Skeletal muscle satellite cell (primary cell): ENCODE measurements around the gene PPP1R1A. TPM values are rescaled to one million over a fixed set of nuclear protein-coding genes. Genes with fewer than 3 reads are reported as not detected.

ENCODE experiments used
- H3K27me3 ChIP-seq: 2 replicates; pipeline ENCODE4 v1.7.0; 2013; ENCODE audit warnings: low read length; ENCODE audit not compliant: control insufficient read depth, insufficient read depth
- H3K36me3 ChIP-seq: 2 replicates; pipeline ENCODE4 v1.7.0; 2013; ENCODE audit warnings: mild to moderate bottlenecking, control low read depth, low read length; ENCODE audit not compliant: insufficient read depth
- H3K4me1 ChIP-seq: 2 replicates; pipeline ENCODE4 v1.7.0; 2013; ENCODE audit warnings: low read length; ENCODE audit not compliant: control insufficient read depth, insufficient read depth
- H3K4me2 ChIP-seq: 2 replicates; pipeline ENCODE4 v1.7.0; 2013; ENCODE audit warnings: mild to moderate bottlenecking, low read length
- H3K4me3 ChIP-seq: 2 replicates; pipeline ENCODE4 v1.7.0; 2013; ENCODE audit warnings: low read length
- H3K9ac ChIP-seq: 2 replicates; pipeline ENCODE4 v1.7.0; 2013; ENCODE audit warnings: mild to moderate bottlenecking, low read depth, low read length, moderate library complexity
- H3K9me3 ChIP-seq: replicated peaks from 2 replicates; pipeline ENCODE4 v1.7.0; 2013; ENCODE audit warnings: mild to moderate bottlenecking, control low read depth, low read length
- total RNA-seq: library from RNA; depleted of rRNA; stranded (reverse); fragments of >200 nt; gene quantifications from 2 replicates; pipeline ENCODE4 v1.2.3, GENCODE V29; 2012; rRNA removed

PPP1R1A gene, protein sequence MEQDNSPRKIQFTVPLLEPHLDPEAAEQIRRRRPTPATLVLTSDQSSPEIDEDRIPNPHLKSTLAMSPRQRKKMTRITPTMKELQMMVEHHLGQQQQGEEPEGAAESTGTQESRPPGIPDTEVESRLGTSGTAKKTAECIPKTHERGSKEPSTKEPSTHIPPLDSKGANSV
- not detected in 2 replicates for total RNA-seq

DNA sequence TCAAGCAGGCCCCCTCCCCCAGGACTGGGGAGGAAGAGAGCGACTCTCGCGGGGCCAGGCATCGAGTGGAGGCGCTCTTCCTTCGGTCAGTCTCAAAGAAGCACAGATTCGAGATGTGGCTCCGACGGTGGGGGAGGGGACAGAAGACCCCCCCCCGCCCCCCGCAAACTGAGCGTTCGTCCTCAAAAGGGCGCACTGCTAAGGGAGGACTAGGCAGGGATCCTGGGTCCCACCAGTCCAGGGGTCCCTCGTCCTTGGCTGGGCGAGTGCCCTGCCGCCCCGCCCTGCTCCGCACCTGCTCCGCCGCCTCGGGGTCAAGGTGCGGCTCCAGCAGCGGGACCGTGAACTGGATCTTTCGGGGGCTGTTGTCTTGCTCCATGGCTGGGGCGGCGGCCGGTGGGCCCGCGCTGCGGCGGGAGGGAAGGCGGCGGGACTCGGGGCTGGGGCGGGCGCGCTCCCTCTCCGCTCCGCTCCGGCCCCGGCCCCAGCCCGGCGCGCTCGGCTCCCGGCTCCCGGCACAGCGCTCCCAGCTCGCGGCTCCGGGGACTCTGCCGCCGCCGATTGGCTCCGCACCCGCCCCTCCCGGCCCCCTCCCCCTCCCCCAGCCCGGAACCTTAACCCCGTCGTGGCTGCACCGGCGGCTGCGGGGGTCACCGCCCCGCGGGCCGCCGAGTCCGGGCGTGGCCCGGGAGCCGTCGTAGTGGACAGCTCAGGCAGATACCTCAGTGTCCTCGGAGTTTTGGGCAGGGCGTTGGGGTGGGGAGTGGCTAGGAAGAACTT is at the start of gene PPP1R1A:
Gene PPP1R1A (minus strand): TSS at position 550 of the 780 bp plus-strand sequence. CDS start 171 bp downstream, at position 379.
- no peak within 1 kb of the TSS for H3K4me2 ChIP-seq
- H3K9me3 ChIP-seq: no peaks in the 10 kb centered on the region
- no peaks in the 10 kb centered on the region for H3K4me1 ChIP-seq
- no peak within 1 kb of the TSS for H3K4me3 ChIP-seq
- H3K36me3 ChIP-seq: no peaks in the 10 kb centered on the region
- peaks cover 82% of the 10 kb centered on the region for H3K27me3 ChIP-seq
- no peak within 1 kb of the TSS for H3K9ac ChIP-seq

DNA sequence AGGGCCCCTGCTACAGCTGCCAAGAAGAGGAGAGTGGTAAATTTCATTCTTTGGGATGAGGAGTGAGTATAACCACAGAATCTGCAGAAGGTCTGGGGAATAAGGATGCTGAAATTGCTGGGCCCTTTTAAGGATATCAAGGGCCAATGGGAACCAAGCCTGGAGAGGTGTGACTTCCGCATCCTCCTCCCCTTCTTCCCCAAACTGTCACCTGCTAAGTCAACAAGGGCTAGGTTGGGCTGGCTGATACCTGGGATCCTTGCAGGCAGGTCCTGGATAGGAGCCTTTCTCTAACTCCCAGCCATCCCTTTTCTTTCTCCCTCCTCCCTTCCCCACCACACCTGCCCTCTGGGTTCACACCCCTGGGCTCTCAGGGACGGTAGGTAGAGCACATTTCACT is 46.3 kb upstream of the PPP1R1A start, which contains the start of gene LACRT:
Gene LACRT (minus strand): TSS at position 101 of the 400 bp plus-strand sequence. CDS start 54 bp downstream, at position 47.
- Histone ChIP-seq H3K4me1 (no peaks in the 10 kb centered on the region), H3K4me2 (no peak within 1 kb of the TSS), H3K9ac (no peak within 1 kb of the TSS), H3K27me3 (peaks cover 16% of the 10 kb centered on the region), H3K4me3 (no peak within 1 kb of the TSS), H3K9me3 (no peaks in the 10 kb centered on the region), H3K36me3 (no peaks in the 10 kb centered on the region)

DNA sequence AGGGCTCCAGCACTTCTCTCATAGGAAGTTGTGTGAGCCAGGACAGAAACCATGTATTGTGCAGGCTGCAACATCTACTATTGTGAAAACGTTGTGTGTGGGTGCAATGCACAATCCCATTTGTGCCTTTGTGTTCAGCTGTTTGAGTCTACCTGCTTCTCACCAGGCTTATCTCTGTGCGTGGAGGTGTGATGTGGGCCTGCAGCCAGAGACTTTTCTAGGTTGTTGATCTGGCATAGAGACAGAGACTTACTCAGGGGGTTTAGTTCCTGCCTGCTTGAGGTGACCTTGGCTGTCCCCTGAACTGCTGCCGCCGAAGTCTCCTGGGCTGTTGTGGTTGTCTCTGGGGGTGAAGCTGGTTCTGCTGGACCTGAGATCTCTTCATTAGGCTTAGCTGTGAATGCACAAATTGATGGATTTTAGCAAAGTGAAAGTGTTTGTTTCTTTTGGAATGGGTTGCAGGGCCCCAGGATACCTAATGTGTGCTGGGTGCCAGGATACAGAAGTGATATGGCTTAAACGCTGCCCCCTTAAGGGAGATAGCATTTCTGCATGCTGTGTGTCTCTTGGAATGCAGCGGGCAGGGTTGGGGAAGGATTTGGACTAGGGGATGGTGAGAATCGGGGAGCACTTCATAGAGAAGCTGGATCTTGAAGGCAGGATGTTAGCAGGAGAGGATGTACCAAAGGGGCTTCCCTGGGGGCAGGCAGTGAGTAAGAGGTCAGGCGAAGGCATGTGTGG is 43.7 kb upstream of the PPP1R1A start:
- Histone ChIP-seq H3K36me3 (no peaks in the 10 kb centered on the region), H3K9ac (no peak overlapping the region), H3K27me3 (peaks cover 17% of the 10 kb centered on the region), H3K9me3 (no peaks in the 10 kb centered on the region), H3K4me1 (no peaks in the 10 kb centered on the region), H3K4me2 (no peak overlapping the region), H3K4me3 (no peak overlapping the region)

DNA sequence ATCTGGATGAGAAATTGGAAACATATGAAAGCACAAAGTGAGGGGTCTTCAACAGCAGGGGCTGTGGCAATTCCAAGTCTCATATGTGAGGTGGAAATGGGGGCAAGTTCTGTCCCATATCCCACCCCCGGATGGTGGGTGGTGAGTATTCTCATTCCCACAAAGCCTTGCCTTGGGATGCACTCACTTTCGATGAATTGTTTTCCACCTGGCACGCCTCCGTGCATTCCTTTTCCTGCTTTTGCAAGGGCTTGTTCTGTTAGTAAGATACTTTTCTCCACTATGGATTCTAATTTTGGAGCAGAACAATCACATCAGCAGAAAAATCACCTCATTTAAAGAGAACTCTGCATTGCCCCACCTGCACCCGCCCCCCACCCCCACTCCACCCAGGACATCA is 43.1 kb upstream of the PPP1R1A start:
- Histone ChIP-seq H3K36me3 (no peaks in the 10 kb centered on the region), H3K4me3 (no peak overlapping the region), H3K4me1 (no peaks in the 10 kb centered on the region), H3K27me3 (peaks cover 17% of the 10 kb centered on the region), H3K4me2 (no peak overlapping the region), H3K9ac (no peak overlapping the region), H3K9me3 (no peaks in the 10 kb centered on the region)

DNA sequence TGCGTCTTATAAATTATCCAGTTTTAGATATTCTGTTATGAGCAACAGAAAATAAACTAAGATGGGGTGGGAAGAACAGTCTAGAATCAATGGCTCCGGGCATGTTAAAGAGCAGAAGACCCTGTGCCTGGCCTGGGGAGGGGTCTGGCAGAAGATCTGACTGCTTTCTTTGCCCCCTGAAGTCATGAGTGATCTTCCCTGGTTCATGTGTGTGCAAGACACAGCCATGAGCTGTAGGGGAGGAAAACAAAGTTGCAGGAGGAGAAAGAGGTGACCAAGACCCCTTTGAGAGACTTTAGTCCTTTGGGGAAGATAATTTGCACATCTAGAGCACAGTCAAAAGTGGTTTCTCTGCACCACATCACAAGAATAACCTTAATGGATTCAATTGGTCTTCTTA is 41.5 kb upstream of the PPP1R1A start:
- H3K4me1 ChIP-seq: no peaks in the 10 kb centered on the region
- no peak overlapping the region for H3K4me2 ChIP-seq
- no peak overlapping the region for H3K4me3 ChIP-seq
- no peaks in the 10 kb centered on the region for H3K36me3 ChIP-seq
- H3K9ac ChIP-seq: no peak overlapping the region
- H3K27me3 ChIP-seq: peaks cover 17% of the 10 kb centered on the region
- H3K9me3 ChIP-seq: no peaks in the 10 kb centered on the region

DNA sequence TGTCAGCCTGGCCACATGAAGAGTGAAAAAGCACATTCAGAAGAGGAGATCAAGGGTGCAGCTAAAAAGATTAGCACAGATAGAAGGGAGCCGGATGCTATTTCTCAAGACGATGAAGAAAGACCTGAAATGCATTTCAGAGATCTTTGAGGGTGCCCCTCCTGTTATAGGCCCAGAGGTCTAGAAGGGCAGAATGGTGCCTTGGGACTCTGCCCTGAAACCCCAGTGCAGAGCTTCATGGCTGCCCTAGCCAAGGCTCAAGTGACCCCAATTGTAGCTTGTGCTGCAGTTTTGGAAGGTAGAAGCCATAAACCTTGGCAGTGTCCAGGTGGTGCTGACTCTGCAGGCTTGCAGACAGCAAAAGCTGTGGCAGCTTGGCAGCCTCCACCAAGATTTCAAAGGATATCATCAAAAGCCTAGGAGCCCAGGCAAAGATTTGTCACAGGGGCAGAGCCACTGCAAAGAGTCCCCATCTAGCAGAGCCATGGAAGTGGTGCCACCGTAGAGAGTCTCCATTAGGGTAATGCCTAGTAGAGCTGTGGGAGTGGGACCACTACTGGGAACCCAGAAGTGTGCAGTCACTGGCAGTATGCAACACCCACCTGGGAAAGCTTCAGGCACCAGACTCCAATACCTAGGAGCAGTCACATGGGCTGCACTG is 39.9 kb upstream of the PPP1R1A start:
- H3K4me1 ChIP-seq: no peaks in the 10 kb centered on the region
- H3K4me3 ChIP-seq: no peak overlapping the region
- no peaks in the 10 kb centered on the region for H3K36me3 ChIP-seq
- no peak overlapping the region for H3K9ac ChIP-seq
- H3K27me3 ChIP-seq: peaks cover 25% of the 10 kb centered on the region
- no peaks in the 10 kb centered on the region for H3K9me3 ChIP-seq
- no peak overlapping the region for H3K4me2 ChIP-seq

DNA sequence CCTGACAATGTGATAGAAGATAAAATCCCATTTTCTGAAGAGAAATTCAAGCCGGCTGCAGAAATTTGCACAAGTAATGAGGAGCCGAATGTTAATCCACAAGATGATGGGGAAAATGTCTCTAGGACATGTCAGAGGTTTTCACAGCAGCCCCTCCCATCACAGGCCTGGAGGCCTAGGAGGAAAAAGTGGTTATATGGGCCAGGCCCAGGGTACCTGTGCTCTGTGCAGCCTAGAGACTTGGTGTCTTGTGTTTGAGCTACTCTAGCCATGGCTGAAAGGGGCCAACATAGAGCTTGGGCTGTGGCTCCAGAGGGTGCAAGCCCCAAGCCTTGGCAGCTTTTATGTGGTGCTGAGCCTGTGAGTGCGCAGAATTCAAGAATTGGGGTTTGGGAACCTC is 38.8 kb upstream of the PPP1R1A start:
- Histone ChIP-seq H3K4me1 (no peaks in the 10 kb centered on the region), H3K9me3 (no peaks in the 10 kb centered on the region), H3K4me2 (no peak overlapping the region), H3K9ac (no peak overlapping the region), H3K27me3 (peaks cover 23% of the 10 kb centered on the region), H3K36me3 (no peaks in the 10 kb centered on the region), H3K4me3 (no peak overlapping the region)

DNA sequence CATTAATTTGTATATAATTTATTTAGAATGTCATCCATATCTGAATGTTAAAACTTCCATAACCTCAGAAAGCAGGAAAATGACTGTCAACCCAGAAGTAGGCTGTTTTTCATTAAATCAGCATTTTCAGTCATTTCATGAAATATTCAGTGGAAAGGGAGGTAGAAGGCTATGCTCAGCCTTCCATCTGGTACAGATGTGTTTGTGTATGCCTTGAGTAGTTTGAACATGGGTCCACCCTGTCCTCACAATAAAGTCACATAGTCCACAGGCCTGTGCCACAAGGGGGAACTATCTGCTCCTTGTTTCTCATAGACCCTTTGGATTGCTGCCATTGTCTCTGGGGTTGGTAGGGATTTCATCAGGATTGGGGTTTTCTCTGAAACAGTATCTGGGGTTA is 37.1 kb upstream of the PPP1R1A start:
- no peaks in the 10 kb centered on the region for H3K4me1 ChIP-seq
- H3K4me3 ChIP-seq: no peak overlapping the region
- H3K9ac ChIP-seq: no peak overlapping the region
- peaks cover 31% of the 10 kb centered on the region for H3K27me3 ChIP-seq
- no peaks in the 10 kb centered on the region for H3K36me3 ChIP-seq
- H3K9me3 ChIP-seq: no peaks in the 10 kb centered on the region
- H3K4me2 ChIP-seq: no peak overlapping the region

DNA sequence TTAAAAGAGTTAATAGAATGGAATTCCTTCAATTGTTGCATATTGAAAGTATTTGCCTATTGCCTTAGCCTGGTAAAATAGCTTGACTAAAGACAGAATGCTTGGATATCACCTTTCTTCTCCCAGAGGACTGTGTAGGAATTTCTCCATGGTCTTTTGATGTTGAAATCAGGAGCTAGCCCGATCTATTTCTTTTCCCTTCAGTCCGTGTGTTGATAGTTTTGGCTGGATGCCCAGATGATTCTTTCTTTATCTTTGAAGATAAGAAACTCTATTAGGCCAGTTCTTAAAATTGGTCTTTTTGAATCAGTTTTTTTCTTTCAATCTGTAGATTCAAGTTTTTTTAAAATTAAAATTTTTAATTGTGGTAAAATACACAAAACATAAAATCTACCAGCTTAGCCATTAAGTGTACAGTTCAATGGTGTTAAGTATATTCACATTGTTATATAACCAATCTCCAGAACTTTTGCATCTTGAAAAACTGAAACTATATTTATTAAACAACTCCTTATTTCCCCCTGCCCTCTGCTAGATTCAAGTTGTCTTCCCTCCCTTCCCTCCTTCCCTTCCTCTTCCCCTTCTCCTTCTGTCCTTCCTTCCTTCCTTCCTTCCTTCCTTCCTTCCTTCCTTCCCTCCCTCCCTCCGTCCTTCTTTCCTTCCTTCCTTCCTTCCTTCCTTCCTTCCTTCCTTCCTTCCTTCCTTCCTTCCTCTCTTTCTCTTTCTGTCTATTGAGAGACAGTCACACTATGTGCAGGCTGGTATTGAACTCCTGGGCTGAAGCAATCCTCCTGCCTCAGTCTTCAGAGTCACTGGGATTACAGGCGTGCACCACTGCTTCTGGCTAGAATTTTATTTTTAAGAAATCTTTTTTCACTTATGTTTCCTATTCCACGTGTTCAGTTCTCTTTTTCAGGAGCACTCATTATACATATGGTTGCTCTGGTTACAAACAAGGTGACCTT is 36.1 kb upstream of the PPP1R1A start:
- H3K27me3 ChIP-seq: peaks cover 27% of the 10 kb centered on the region
- H3K4me2 ChIP-seq: no peak overlapping the region
- no peaks in the 10 kb centered on the region for H3K9me3 ChIP-seq
- no peaks in the 10 kb centered on the region for H3K36me3 ChIP-seq
- no peaks in the 10 kb centered on the region for H3K4me1 ChIP-seq
- H3K4me3 ChIP-seq: no peak overlapping the region
- no peak overlapping the region for H3K9ac ChIP-seq

DNA sequence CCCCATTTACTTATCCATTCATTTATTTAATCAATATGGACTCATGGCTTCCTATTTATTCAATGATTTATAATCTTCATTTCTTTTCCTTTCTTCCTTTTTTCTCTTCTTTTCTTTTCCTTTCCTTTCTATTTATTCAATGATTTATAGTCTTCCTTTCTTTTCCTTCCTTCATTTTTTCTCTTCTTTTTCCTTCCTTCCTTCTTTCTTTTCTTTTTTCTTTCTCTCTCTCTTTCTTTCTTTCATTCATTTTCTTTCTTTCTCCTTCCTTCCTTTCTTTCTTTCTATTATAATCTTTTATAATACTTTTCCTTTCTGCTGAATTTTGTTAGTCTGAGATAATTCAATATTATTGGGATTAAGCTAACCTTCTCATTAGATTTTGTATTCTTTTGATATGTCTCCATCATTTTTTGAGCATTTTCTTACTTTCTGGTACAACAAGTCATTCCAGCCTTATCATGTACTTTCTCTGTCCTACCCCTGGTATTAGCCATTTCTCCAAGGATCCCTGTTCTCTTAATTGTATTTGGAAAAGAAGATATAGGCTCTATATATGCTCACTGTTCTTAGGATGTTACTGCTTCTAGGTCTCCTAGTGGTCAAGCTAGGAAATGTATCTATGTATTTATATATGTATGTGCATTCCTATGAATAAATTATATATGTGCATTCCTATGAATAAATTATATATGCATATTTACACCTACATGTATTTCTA is 34.2 kb upstream of the PPP1R1A start:
- H3K9ac ChIP-seq: no peak overlapping the region
- H3K27me3 ChIP-seq: peaks cover 36% of the 10 kb centered on the region
- no peaks in the 10 kb centered on the region for H3K4me1 ChIP-seq
- H3K9me3 ChIP-seq: no peaks in the 10 kb centered on the region
- H3K4me3 ChIP-seq: no peak overlapping the region
- H3K4me2 ChIP-seq: no peak overlapping the region
- H3K36me3 ChIP-seq: no peaks in the 10 kb centered on the region
